NCI-H748 treated with DMSO at 0.1 percent for 48 hours (cell line): ENCODE data around the gene RTEL1.
"Not testable (repeated sequence)": the region's sequence is repeated elsewhere in the genome, so short reads cannot be mapped to it uniquely, and the experiment has no call there.

Source experiments
- DNase-seq: peaks from one replicate; lab custom pipeline; 2025; lab: John Stamatoyannopoulos, UW

The RTEL1 gene

GRCh38 chr20:63671695-63672094, 13.6 kb downstream of the RTEL1 start:
- not testable (repeated sequence) for DNase-seq

GRCh38 chr20:63672666-63673065, 14.6 kb downstream of the RTEL1 start:
- DNase-seq: no peak

- DNase-seq: no peak
These were observed 15.8 kb downstream of the RTEL1 start for GRCh38 chr20:63673951-63674350.

GRCh38 chr20:63675681-63676368, 17.7 kb downstream of the RTEL1 start:
- DNase-seq: no peak

- DNase-seq: no peak
These were observed 20.0 kb downstream of the RTEL1 start for GRCh38 chr20:63678071-63678470.

- no peak for DNase-seq
These were observed 20.8 kb downstream of the RTEL1 start for GRCh38 chr20:63678667-63679465.

- no peak for DNase-seq
These were observed 21.7 kb downstream of the RTEL1 start for GRCh38 chr20:63679799-63680305.

GRCh38 chr20:63680427-63680826, 22.3 kb downstream of the RTEL1 start:
- DNase-seq: no peak

GRCh38 chr20:63680857-63681608, 22.9 kb downstream of the RTEL1 start:
- DNase-seq: no peak

- DNase-seq: no peak
These were observed 23.6 kb downstream of the RTEL1 start for GRCh38 chr20:63681609-63682142.

- no peak for DNase-seq
These were observed 24.4 kb downstream of the RTEL1 start for GRCh38 chr20:63682384-63683139.

- DNase-seq: no peak
These were observed 27.3 kb downstream of the RTEL1 start for GRCh38 chr20:63685269-63686026.

- DNase-seq: no peak
These were observed 28.0 kb downstream of the RTEL1 start for GRCh38 chr20:63686094-63686491.

- DNase-seq: no peak
These were observed 28.6 kb downstream of the RTEL1 start for GRCh38 chr20:63686492-63687321.

- DNase-seq: no peak
These were observed 29.5 kb downstream of the RTEL1 start for GRCh38 chr20:63687419-63688178.

GRCh38 chr20:63688228-63689045, 30.3 kb downstream of the RTEL1 start:
- no peak for DNase-seq

GRCh38 chr20:63689046-63690002, 31.2 kb downstream of the RTEL1 start:
- DNase-seq: no peak
